Activated naive CD4-positive, alpha-beta T cell treated with anti-CD3 and anti-CD28 coated beads, Interleukin-2, amount 50 U/mL, for 72 hours (primary cell): Measurements from ENCODE around the gene TRMT2B. TPM values are rescaled to one million over a fixed set of nuclear protein-coding genes. Genes with fewer than 3 reads are reported as not detected.
"Not testable (repeated sequence)": the region's sequence is repeated elsewhere in the genome, so short reads cannot be mapped to it uniquely, and the experiment has no call there.

ENCODE experiments used
- ATAC-seq, 2 donors: fragments of 150-1000 bp; cut with Tn5 transposase; 2 replicates each; pipeline ENCODE4 v1.10.0; 2021; ENCODE audit warnings: mild to moderate bottlenecking in 2 of 2, moderate library complexity in 2 of 2
- DNase-seq, 2 donors: peaks; one replicate each; pipeline ENCODE4 v3.0.0; 2021 to 2022; ENCODE audit warnings: low spot score in 2 of 2
- H3K27ac Mint-ChIP-seq, 2 donors: one replicate each; pipeline ENCODE4 v1.8.0; 2022; ENCODE audit warnings: mild to moderate bottlenecking in 2 of 2, mixed read lengths in 2 of 2
- H3K36me3 Mint-ChIP-seq, 2 donors: one replicate each; pipeline ENCODE4 v1.8.0; 2022; ENCODE audit warnings: mixed read lengths in 2 of 2
- H3K9me3 Mint-ChIP-seq, 2 donors: one replicate each; pipeline ENCODE4 v1.8.0; 2022; ENCODE audit warnings: mixed read lengths in 2 of 2
- total RNA-seq, 2 donors: library from RNA; stranded (reverse); gene quantifications; one replicate each; pipeline ENCODE4 v1.2.3, GENCODE V29; 2022

TRMT2B gene
- total RNA-seq, 2 donors from 2014 or later = 25.3 to 34.1 TPM

- no peak for DNase-seq
- ATAC-seq = no peak
- Mint-ChIP-seq H3K9me3 (peaks cover 0 to 7% of the 10 kb centered on the region in 2 donors), H3K27ac (no peak overlapping the region), H3K36me3 (peaks cover 10 to 15% of the 10 kb centered on the region in 2 donors)
Measured at GRCh38 chrX:101029665-101030064, 22.2 kb downstream of the TRMT2B start.

DNA sequence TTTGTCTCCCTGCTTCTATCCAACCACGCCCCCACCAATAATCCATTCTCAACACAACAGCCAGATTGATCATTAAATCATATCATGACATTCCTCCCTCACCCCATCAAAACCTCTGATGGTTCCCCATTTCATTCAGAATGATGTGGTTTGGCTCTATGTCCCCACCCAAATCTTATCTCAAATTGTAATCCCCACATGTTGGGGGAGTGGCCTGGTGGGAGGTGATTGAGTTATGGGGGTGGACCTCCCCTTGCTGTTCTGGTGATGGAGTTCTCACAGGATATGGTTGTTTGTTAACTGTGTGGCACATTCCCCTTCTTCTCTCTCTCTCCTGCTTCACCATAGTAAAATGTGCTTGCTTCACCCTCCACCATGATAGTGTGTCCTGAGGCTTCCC lies 23.3 kb downstream of the TRMT2B start:
- DNase-seq = no peak
- ATAC-seq = no peak
- peak overlapping the region; percentile 48 to 58 for H3K27ac Mint-ChIP-seq

DNA sequence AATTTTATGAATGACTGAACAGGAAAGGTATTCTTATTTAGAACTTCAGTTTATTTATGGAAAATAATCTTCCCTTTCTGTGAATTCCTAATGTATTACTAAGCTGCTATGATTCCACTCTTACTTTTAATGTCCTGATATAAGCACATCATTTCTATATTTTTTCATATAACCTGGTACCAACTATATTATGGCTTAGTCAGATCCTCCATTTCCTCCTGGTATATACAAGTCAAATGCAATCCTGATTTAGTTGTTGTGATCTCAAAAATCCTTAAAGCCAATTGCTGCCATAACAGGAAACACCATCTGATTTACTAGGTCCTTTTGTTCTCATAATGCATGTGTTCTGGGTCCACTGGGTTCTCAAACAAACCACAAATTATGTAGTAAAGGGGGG lies 26.8 kb downstream of the TRMT2B start:
- DNase-seq (no peak), ATAC-seq (no peak)
- Mint-ChIP-seq H3K27ac (peak overlapping the region in 1 of 2 donors; percentile 61), H3K36me3 (peaks cover 13 to 15% of the 10 kb centered on the region in 2 donors), H3K9me3 (peaks cover 0 to 7% of the 10 kb centered on the region in 2 donors)

More for the DNA sequence above, 23.3 kb downstream of the TRMT2B start:
- Mint-ChIP-seq H3K9me3 (peaks cover 0 to 7% of the 10 kb centered on the region in 2 donors), H3K36me3 (peaks cover 10 to 15% of the 10 kb centered on the region in 2 donors)

- no peak for DNase-seq
- Mint-ChIP-seq H3K9me3 (no peaks in the 10 kb centered on the region), H3K27ac (no peak overlapping the region), H3K36me3 (peaks cover 0 to 5% of the 10 kb centered on the region in 2 donors)
- no peak for ATAC-seq
Measured at GRCh38 chrX:101022020-101022419, 29.9 kb downstream of the TRMT2B start.

DNA sequence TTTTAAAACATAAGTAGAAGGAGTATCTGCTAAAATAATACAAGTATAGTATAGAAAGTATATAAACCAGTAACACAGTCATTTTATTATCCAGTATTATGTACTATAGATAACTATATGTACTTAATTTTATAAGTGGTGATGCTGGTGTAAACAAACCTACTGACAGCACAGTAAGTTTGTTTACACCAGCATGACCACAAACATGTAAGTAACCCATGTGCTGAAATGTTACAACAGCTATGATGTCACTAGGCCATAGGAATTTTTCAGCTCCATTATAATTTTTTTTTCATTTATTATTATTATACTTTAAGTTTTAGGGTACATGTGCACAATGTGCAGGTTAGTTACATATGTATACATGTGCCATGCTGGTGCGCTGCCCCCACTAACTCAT lies 39.9 kb downstream of the TRMT2B start:
- not testable (repeated sequence) for H3K27ac Mint-ChIP-seq, H3K36me3 Mint-ChIP-seq, ATAC-seq, H3K9me3 Mint-ChIP-seq, DNase-seq

- Mint-ChIP-seq H3K9me3 (no peaks in the 10 kb centered on the region), H3K36me3 (peaks cover 0 to 5% of the 10 kb centered on the region in 2 donors), H3K27ac (no peak overlapping the region)
- no peak for DNase-seq
- ATAC-seq = no peak
Measured at GRCh38 chrX:101009090-101009489, 42.8 kb downstream of the TRMT2B start.

GRCh38 chrX:100999451-100999850 lies 52.5 kb downstream of the TRMT2B start:
- no peaks in the 10 kb centered on the region for H3K36me3 Mint-ChIP-seq
- ATAC-seq (no peak), DNase-seq (no peak)
- no peaks in the 10 kb centered on the region for H3K9me3 Mint-ChIP-seq
- no peak overlapping the region for H3K27ac Mint-ChIP-seq

GRCh38 chrX:100995469-100995868 lies 56.4 kb downstream of the TRMT2B start:
- ATAC-seq = peak; percentile 50 to 52
- peak overlapping the region; percentile 74 to 95 for H3K27ac Mint-ChIP-seq
- no peaks in the 10 kb centered on the region for H3K9me3 Mint-ChIP-seq
- peak in 1 of 2 donors; percentile 6 for DNase-seq
- no peaks in the 10 kb centered on the region for H3K36me3 Mint-ChIP-seq

GRCh38 chrX:100994352-100995281 lies 57.3 kb downstream of the TRMT2B start:
- no peaks in the 10 kb centered on the region for H3K9me3 Mint-ChIP-seq
- H3K27ac Mint-ChIP-seq = peak overlapping the region; percentile 74 to 95
- DNase-seq = peak in 1 of 2 donors; percentile 8
- ATAC-seq = peak; percentile 90 to 91
- H3K36me3 Mint-ChIP-seq = no peaks in the 10 kb centered on the region

GRCh38 chrX:100990139-100990538 lies 61.8 kb downstream of the TRMT2B start:
- Mint-ChIP-seq H3K9me3 (no peaks in the 10 kb centered on the region), H3K27ac (no peak overlapping the region), H3K36me3 (no peaks in the 10 kb centered on the region)
- DNase-seq (no peak), ATAC-seq (no peak)

DNA sequence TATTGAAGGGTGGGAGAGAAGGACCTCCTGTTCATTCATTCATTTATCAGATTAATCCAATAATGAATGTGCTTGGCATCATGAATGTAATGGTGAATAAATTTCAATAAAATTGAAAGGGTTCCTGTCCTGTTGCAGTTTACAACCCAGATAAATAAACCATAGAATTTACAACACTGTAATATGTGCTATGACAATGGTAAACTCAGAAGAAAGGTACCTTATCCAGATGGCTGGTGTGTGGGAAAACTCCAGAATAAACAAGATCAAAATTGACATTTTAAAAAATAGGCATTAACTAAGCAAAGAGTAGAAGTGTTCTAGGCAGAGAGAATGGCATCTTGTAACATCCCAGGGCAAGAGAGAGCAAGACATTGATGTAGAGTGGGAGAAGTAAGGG lies 67.1 kb downstream of the TRMT2B start:
- no peaks in the 10 kb centered on the region for H3K36me3 Mint-ChIP-seq
- ATAC-seq (no peak), DNase-seq (no peak)
- H3K9me3 Mint-ChIP-seq = no peaks in the 10 kb centered on the region
- no peak overlapping the region for H3K27ac Mint-ChIP-seq

DNA sequence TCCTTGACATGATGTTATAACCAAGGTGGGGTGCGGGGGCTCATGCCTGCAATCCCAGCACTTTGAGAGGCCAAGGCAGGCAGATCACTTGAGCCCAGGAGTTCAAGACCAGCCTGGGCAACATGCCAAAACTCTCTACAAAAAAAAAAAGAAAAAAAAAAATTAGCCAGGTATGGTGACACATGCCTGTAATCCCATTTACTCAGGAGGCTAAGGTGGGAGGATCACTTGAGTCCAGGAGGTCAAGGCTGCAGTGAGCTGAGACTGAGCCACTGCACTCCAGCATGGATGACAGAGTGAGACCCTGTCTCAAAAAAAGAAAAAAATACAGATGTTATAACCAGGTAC lies 70.4 kb downstream of the TRMT2B start:
- ATAC-seq, H3K36me3 Mint-ChIP-seq, DNase-seq, H3K9me3 Mint-ChIP-seq, H3K27ac Mint-ChIP-seq: not testable (repeated sequence)

DNA sequence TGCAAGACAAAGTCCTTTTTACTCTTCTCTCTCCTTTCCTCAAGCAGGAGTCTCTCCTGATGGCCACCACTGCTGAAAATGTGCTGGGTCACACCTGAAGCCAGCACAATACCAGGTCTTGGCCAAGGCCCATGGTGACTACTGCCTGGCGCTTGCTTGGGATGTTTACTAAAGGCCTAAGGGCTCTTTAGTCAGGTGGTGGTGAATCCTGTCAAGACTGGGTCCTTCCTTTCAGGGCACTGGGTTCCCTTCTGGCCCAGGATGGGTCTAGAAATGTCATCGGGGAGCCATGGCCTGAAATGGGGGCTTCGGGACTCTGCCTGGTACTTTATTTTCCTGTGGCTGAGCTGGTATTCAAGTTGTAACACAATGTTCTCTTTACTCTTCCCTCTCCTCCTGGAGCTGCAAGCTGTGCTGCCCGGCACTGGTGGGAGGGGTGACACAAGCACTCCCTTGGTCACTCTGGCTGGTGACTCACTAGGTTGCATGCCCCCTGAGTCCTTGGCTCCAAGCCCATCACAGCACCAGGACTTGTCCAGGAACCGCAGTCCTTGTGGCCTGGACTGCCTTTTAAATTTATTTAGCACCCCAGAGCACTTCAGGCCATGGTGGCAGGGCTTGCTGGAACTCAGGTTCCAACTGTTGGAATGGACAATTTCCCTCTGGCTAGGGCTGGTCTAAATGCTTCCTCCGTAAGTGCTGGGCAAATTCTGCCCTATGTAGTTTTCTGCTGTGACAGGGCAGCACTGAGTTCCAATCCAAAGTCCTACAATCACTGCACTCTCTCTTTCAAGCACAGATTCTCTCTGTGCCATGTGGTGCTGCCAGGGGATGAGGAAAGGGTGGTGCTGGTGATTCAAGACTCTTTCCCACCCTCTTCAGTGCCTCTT lies 71.1 kb downstream of the TRMT2B start:
- peaks cover 0 to 5% of the 10 kb centered on the region in 2 donors for H3K36me3 Mint-ChIP-seq
- H3K27ac Mint-ChIP-seq = peak overlapping the region; percentile 36 to 48
- ATAC-seq (no peak), DNase-seq (no peak)
- no peaks in the 10 kb centered on the region for H3K9me3 Mint-ChIP-seq

- Mint-ChIP-seq H3K36me3 (peaks cover 0 to 5% of the 10 kb centered on the region in 2 donors), H3K27ac (peak overlapping the region in 1 of 2 donors; percentile 48), H3K9me3 (no peaks in the 10 kb centered on the region)
- ATAC-seq (peak; percentile 64 to 90), DNase-seq (no peak)
Measured at GRCh38 chrX:100979881-100980607, 71.9 kb downstream of the TRMT2B start.

- no peak overlapping the region for H3K27ac Mint-ChIP-seq
- no peak for DNase-seq
Measured at GRCh38 chrX:100976211-100976610, 75.7 kb downstream of the TRMT2B start.

DNA sequence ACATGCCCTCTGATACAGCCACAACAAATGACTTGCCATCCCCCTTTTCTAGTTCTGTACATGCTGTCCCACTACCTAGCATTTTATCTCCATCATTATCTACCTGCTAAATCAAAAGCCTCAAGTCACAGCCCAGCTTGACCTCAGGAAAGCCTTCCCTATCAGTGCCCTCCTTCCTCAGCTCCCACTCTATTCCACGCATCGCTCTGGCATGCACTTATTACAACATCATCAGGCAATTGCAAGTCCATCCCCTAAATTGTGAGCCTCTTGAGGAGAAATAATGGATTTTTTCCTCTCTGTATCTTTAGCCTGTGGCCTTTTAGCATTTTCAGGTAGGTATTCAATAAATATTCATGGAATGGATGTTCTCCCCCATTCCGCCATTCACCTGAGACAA lies 76.7 kb downstream of the TRMT2B start:
- DNase-seq (no peak), ATAC-seq (no peak)
- no peak overlapping the region for H3K27ac Mint-ChIP-seq
- H3K9me3 Mint-ChIP-seq = no peaks in the 10 kb centered on the region
- peaks cover 0 to 5% of the 10 kb centered on the region in 2 donors for H3K36me3 Mint-ChIP-seq

More at GRCh38 chrX:100976211-100976610, 75.7 kb downstream of the TRMT2B start:
- no peak for ATAC-seq
- peaks cover 0 to 5% of the 10 kb centered on the region in 2 donors for H3K36me3 Mint-ChIP-seq
- no peaks in the 10 kb centered on the region for H3K9me3 Mint-ChIP-seq
